Cardiac muscle cell (in vitro differentiated cells and primary cell): ENCODE data around the gene TOGARAM1. TPM values are rescaled to one million over a fixed set of nuclear protein-coding genes. Genes with fewer than 3 reads are reported as not detected.

Experiments
- DNase-seq, 2 donors: peaks; one replicate each; pipeline versions ENCODE4 v3.0.0 to v3.0.0-alpha.2; 2010 to 2017; ENCODE audit warnings: low read depth in 1 of 2, low spot score in 1 of 2
- H3K27ac ChIP-seq: fragments of 200-600 bp; sonication (generic); 2 replicates; pipeline ENCODE4 v1.5.1; 2016
- H3K27me3 ChIP-seq: fragments of 200-600 bp; sonication (generic); 2 replicates; pipeline ENCODE4 v1.6.0; 2016; ENCODE audit warnings: control low read depth
- H3K36me3 ChIP-seq: fragments of 200-600 bp; sonication (generic); 2 replicates; pipeline ENCODE4 v1.5.1; 2016; ENCODE audit warnings: control low read depth
- H3K4me1 ChIP-seq: fragments of 200-600 bp; sonication (generic); 2 replicates; pipeline ENCODE4 v1.8.1; 2017; ENCODE audit warnings: low read depth, mild to moderate bottlenecking, mixed run types
- H3K4me3 ChIP-seq: fragments of 200-600 bp; sonication (generic); 2 replicates; pipeline ENCODE4 v1.5.1; 2016; ENCODE audit warnings: mild to moderate bottlenecking
- H3K9me3 ChIP-seq: fragments of 200-600 bp; sonication (generic); 2 replicates; pipeline ENCODE4 v1.5.1; 2017; ENCODE audit warnings: low read depth, mild to moderate bottlenecking, control low read depth
- polyA plus RNA-seq: library from polyadenylated mRNA; unstranded; fragments of >200 nt; fragmentation: Nextera tagmentation; extraction: Ambion mirVana; gene quantifications from 2 replicates; pipeline ENCODE4 v1.2.1, GENCODE V29; 2016
- total RNA-seq: library from RNA; depleted of rRNA; stranded (reverse); fragments of >200 nt; gene quantifications from 2 replicates; pipeline ENCODE4 v1.2.3, GENCODE V29; 2016
- TF ChIP-seq, protein P1 (sequence below): IDR thresholded peaks from 2 replicates; pipeline ENCODE4 v1.5.1; 2012; ENCODE audit warnings: low read depth, mild to moderate bottlenecking, low read length

Gene TOGARAM1
- total and polyA plus RNA-seq, 2 experiments from 2014 or later = 18.4 to 20.7 TPM

DNA sequence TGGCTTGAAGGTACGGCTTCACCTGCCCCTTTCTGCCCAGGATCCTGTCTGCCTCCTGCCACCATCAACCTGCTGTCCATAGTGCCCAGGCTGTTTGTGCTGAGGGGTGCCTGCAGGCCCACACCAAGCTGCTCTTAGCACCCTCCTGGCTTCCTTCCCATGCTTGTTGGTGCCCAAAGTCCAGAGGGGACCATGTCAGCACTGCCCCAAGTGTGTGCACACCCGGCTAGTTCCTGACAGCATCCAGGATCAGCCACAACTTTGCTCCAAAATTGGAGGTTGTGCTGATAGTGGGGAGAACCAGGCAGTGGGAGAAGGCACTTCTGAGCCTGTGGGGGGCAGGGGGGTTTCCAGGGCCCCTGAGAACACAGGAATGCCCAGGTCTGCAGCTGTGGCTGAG, 77.4 kb downstream of the TOGARAM1 start:
- no peaks in the 10 kb centered on the region for H3K9me3 ChIP-seq
- H3K27me3 ChIP-seq = no peaks in the 10 kb centered on the region
- H3K4me1 ChIP-seq = no peaks in the 10 kb centered on the region
- peaks cover 25% of the 10 kb centered on the region for H3K36me3 ChIP-seq
- TF ChIP-seq, protein P1, sequence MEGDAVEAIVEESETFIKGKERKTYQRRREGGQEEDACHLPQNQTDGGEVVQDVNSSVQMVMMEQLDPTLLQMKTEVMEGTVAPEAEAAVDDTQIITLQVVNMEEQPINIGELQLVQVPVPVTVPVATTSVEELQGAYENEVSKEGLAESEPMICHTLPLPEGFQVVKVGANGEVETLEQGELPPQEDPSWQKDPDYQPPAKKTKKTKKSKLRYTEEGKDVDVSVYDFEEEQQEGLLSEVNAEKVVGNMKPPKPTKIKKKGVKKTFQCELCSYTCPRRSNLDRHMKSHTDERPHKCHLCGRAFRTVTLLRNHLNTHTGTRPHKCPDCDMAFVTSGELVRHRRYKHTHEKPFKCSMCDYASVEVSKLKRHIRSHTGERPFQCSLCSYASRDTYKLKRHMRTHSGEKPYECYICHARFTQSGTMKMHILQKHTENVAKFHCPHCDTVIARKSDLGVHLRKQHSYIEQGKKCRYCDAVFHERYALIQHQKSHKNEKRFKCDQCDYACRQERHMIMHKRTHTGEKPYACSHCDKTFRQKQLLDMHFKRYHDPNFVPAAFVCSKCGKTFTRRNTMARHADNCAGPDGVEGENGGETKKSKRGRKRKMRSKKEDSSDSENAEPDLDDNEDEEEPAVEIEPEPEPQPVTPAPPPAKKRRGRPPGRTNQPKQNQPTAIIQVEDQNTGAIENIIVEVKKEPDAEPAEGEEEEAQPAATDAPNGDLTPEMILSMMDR = no peak
- no peak overlapping the region for H3K27ac ChIP-seq
- no peak overlapping the region for H3K4me3 ChIP-seq
- DNase-seq = no peak

DNA sequence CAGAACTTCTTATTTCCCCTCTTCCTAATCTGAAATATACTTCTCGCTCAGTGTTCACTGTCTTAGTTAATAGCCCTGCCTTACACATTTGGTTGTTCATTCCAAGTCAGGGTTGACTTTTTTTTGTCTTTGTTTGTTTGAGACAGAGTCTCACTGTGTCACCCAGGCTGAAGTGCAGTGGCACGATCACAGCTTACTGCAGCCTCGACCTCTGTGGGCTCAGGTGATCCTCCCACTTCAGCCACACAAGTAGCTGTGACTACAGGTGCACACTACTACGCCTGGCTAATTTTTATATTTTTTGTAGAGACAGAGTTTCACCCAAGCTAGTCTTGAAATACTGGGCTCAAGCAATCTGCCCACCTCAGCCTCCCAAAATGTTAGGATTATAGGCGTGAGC, 79.7 kb downstream of the TOGARAM1 start:
- H3K27ac ChIP-seq = peak overlapping the region; percentile 23
- H3K27me3 ChIP-seq = no peaks in the 10 kb centered on the region
- no peaks in the 10 kb centered on the region for H3K9me3 ChIP-seq
- TF ChIP-seq, protein P1 = no peak
- H3K4me1 ChIP-seq = no peaks in the 10 kb centered on the region
- no peak overlapping the region for H3K4me3 ChIP-seq
- no peak for DNase-seq
- H3K36me3 ChIP-seq = peaks cover 40% of the 10 kb centered on the region

GRCh38 chr14:45044638-45045037, 82.6 kb downstream of the TOGARAM1 start:
- peaks cover 34% of the 10 kb centered on the region for H3K36me3 ChIP-seq
- TF ChIP-seq, protein P1 = no peak
- DNase-seq = no peak
- H3K9me3 ChIP-seq = no peaks in the 10 kb centered on the region
- H3K27me3 ChIP-seq = no peaks in the 10 kb centered on the region
- H3K4me3 ChIP-seq = no peak overlapping the region
- no peak overlapping the region for H3K27ac ChIP-seq
- no peaks in the 10 kb centered on the region for H3K4me1 ChIP-seq

- Histone ChIP-seq H3K27ac (no peak overlapping the region), H3K4me3 (no peak overlapping the region), H3K36me3 (peaks cover 52% of the 10 kb centered on the region), H3K9me3 (no peaks in the 10 kb centered on the region), H3K27me3 (no peaks in the 10 kb centered on the region), H3K4me1 (no peaks in the 10 kb centered on the region)
- TF ChIP-seq, protein P1 = no peak
- no peak for DNase-seq
Measured at GRCh38 chr14:45048385-45048784, 86.4 kb downstream of the TOGARAM1 start.

- Histone ChIP-seq H3K9me3 (no peaks in the 10 kb centered on the region), H3K4me3 (no peak overlapping the region), H3K27me3 (no peaks in the 10 kb centered on the region), H3K4me1 (no peaks in the 10 kb centered on the region), H3K27ac (no peak overlapping the region), H3K36me3 (peaks cover 39% of the 10 kb centered on the region)
- DNase-seq = no peak
- TF ChIP-seq, protein P1 = no peak
Measured at GRCh38 chr14:45051180-45051579, 89.2 kb downstream of the TOGARAM1 start.

- peaks cover 32% of the 10 kb centered on the region for H3K36me3 ChIP-seq
- H3K9me3 ChIP-seq = no peaks in the 10 kb centered on the region
- H3K27me3 ChIP-seq = no peaks in the 10 kb centered on the region
- H3K4me1 ChIP-seq = no peaks in the 10 kb centered on the region
- no peak overlapping the region for H3K27ac ChIP-seq
- DNase-seq = no peak
- no peak overlapping the region for H3K4me3 ChIP-seq
- TF ChIP-seq, protein P1 = no peak
Measured at GRCh38 chr14:45051896-45052295, 89.9 kb downstream of the TOGARAM1 start.
